GM21367 (cell line): ENCODE results near the gene CLTC.
A peak's percentile ranks its signal among the peaks of the same experiment; 100 is the strongest.
"Not testable (repeated sequence)": the region's sequence is repeated elsewhere in the genome, so short reads cannot be mapped to it uniquely, and the experiment has no call there.

Experiments
- ATAC-seq: cut with Tn5 transposase; IDR thresholded peaks from one replicate; pipeline ENCODE4 v1.9.1; 2021; ENCODE audit not compliant: unreplicated experiment

The CLTC gene

DNA sequence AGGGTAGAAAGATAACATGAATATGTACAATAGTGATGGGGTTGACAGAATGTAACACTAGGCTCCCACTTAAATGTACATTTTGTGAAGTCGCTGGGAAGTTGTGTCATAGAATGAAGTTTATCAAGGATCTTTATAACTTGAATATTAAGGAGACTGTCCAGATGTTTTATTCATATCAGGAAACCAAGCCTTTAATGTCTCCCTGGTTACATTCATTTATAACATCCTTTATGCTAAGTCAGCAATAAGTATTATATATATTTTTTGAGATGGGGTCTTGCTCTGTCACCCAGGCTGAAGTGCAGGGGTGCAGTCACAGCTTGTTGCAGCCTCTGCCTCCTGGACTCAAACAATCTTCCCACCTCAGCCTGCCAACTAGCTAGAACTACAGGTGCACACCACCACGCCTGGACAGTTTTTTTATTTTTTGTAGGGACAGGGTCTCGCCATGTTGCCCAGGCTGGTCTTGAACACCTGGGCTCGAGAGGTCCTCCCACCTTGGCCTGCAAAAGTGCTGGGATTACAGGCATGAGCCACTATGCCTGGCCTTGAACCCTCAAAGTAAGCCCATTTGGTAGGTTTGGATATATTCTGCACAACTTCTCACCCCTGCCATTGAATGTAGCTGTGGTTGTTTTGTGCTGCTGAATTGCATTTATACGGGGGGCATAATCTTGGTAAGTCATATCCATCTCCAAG lies 14.1 kb downstream of the CLTC start:
- ATAC-seq: no peak

DNA sequence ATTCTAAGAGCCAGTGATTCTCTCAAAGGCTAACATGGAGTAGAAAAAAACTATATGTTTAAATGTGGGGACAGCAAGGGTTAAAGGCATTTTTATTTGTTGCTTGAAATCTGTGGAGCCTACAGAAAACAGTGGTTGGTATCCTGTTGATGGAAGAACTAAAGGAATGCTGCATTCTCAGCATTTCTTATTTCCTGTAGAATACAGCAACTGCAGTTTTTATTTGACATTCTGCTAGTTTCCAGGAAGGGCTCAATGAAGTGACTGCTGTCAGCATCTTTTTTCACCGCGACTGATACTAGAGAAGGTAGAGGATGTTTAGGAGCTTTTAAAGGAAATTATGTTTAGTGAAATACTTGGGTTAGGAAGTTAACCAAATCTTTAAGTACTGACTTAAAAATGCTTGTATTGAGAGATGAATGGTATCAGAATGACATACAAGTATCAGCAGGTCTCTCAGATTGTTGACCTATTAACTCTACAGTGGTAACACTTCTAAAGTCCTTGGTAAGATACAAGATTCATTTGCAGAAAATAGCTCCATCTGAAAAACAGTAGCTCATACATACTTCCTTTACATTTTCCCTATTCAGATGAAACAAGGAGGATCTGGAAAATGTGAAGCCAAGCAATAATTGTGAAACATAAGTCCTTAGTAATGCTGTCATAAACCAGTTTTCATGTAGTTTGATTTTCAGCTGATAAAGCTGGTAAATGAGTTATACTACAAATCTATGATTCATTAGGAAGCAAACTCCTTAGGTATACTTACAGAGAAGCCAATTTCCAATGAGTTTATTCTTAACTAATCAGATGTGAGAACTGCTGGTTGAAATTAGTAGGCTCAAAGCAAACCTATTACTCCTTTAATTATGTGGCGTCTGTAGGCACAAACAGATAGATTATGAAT lies 15.2 kb downstream of the CLTC start:
- no peak for ATAC-seq

- no peak for ATAC-seq
Observed at GRCh38 chr17:59637611-59638310, 18.1 kb downstream of the CLTC start.

- no peak for ATAC-seq
Observed at GRCh38 chr17:59638553-59638952, 18.9 kb downstream of the CLTC start.

- peak; percentile 67 for ATAC-seq
Observed at GRCh38 chr17:59641799-59642484, 22.2 kb downstream of the CLTC start.

- ATAC-seq: no peak
Observed at GRCh38 chr17:59642565-59642964, 22.9 kb downstream of the CLTC start.

DNA sequence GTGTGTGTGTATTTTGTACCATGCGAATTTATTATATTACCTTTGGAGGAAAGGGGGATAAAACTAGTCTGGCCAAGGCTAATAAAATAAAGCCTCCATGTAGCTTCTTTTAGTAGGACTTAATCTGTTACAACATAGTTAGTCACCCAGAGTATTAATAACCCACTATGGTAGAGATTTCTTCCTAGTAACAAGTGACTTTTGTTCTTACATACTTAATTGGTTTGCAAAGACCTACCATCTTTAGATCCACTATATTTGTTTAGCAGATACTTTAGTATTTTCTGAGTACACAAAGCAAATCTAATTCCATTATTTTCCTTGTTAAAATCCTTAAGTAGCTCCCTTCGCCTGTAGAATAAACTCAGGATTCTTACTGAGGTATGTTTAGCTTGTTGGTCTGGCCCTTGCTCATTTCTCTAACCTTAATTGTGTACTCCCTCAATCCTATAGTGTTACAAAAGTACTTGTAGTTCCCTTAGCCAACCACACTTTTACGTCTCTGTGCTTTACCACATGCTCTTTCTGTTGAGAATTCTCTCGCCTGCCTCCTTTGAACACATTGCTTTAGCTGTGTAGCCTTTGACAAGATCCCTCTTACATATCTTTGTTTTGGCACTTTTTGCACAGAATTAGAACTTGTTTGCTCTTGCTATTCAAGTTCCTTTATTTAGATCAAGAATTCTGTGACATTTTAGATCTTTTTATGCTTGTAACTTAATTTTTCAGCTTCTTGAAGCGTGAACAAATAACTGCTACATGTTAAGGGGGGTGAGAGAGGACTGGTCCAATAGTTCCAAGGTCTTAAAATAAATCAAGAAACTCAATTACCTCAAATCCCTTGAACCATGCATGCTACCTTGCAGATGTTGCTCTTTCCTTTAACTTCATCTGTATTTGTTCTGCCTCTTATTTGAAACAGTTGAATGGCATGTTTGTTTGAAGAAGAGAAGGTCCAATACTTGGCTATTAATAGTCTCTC lies 23.8 kb downstream of the CLTC start:
- no peak for ATAC-seq

GRCh38 chr17:59647288-59647687 lies 27.6 kb downstream of the CLTC start:
- ATAC-seq: no peak

- ATAC-seq: no peak
Observed at GRCh38 chr17:59649886-59650285, 30.2 kb downstream of the CLTC start.

GRCh38 chr17:59650642-59651041 lies 30.9 kb downstream of the CLTC start:
- no peak for ATAC-seq

DNA sequence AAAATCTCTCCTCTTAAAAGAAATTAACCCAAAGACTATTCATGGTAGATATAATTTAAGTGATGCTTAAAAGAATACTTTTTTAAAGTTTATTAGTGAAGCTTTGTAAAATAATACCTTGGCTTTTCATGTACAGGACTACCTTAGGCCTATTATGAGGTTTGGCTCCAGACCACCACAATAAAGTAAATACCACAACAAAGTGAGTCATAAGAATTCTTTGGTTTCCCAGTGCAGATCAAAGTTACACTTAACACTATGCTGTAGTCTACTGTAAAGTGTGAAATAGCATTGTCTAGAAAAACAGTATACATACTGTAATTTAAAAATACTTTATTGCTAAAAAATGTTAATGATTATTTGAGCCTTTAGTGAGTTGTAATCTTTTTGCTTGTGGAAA lies 31.7 kb downstream of the CLTC start:
- no peak for ATAC-seq

DNA sequence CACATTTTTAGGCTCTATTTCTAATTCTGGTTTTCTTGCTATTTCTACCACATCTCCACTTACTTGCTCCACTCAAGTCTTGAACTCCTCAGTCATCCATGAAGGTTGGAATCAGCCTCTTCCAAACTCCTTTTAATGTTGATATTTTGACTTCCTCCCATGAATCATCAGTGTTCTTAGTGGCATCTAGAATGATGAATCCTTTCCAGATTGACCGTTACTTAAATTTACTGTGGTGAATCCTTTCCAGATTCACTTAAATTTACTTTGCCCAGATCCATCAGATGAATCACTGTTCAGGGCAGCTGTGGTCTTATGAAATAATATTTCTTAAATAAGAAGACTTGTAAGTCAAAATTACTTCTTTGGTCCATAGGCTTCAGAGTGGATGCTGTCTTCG lies 32.4 kb downstream of the CLTC start:
- no peak for ATAC-seq

DNA sequence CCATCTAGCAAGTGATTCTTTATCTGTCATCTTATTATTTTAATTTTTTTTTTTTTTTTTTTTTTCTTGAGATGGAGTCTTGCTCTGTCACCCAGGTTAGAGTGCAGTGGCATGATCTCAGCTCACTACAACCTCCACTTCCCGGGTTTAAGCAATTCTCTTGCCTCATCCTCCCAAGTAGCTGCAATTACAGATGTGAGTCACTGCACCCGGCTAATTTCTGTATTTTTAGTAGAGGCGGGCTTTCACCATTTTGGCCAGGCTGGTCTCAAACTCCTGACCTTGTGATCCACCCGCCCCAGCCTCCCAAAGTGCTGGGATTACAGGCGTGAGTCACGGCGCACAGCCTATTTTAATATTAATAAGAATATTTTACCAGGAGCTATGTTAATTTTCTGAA lies 36.9 kb downstream of the CLTC start:
- ATAC-seq: not testable (repeated sequence)

GRCh38 chr17:59666235-59666634 lies 46.5 kb downstream of the CLTC start:
- ATAC-seq: no peak

- no peak for ATAC-seq
Observed at GRCh38 chr17:59668816-59669215, 49.1 kb downstream of the CLTC start.

DNA sequence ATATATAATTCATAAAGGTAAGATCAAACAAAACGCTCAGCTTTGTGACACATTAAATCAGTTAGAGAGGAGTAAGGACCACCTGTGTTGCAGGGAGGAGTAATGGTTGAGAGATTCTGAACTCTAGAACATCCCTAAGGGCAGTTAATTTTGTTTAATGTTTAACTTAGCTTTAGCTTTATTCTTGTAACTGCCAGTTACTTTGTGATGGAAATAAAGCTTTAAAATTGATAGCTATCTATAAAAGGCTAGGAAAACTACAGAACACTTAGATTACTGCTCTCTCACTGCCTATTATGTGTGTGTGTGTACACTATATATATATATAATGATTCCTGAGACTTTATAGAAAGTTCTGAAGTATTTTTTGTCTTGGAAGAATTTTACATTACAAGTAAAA lies 49.7 kb downstream of the CLTC start:
- no peak for ATAC-seq

DNA sequence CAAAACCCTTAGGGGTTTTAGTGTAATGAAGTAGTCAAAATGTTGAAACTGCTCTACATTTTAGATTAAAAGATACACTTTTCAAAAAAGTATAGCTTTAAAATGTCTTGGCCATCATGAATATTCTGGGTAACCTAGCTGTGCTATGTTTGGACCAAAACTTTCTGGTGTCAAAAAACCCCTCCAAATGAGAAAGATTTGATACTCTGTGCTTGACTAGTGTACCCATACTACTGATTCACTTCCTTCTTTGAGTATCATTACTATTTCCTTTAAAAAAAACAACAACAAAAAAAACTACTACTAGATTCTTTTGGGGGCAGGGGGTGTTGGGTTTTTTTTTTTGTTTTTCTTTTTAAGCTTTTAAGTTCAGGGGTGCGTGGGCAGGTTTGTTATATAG lies 50.2 kb downstream of the CLTC start:
- ATAC-seq: no peak

GRCh38 chr17:59671386-59671785 lies 51.7 kb downstream of the CLTC start:
- ATAC-seq: no peak

DNA sequence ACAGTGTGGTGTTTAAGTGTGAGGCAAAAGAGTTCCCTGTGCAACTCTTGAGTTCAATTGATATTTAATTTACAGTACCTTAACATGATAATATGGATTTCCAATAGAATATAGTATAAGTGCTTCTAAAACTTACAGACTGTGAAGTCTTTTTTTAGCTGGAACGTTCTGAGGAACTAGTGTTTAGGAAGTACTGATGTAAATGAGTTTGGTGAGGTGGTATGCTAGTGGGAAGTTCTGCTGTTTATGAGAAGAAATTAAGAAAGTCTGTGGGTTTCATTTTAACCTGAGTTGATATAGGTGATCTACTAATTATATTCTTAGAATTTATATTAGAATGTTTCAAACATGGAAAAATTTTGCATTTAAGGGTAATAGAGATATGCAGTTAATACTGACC lies 55.5 kb downstream of the CLTC start:
- ATAC-seq: no peak

DNA sequence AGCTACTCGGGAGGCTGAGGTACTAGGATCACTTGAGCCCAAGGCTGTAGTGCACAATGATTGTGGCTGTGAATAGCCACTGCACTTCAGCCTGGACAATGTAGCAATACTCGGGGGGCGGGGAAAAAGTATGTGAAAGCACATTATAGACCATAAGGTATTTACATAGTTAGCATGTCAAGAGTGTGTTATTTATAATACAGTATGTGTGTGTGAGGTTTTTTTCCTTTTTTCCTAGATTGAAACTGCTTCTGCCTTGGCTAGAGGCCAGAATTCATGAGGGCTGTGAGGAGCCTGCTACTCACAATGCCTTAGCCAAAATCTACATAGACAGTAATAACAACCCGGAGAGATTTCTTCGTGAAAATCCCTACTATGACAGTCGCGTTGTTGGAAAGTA lies 57.0 kb downstream of the CLTC start:
- no peak for ATAC-seq
